Activated CD4-positive, alpha-beta T cell treated with anti-CD3 and anti-CD28 coated beads, Interleukin-2, amount 10 ng/mL, durations not matched to agents 7 days and 5 days (primary cell): ENCODE results near the gene EEIG1. TPM values are rescaled to one million over a fixed set of nuclear protein-coding genes. Genes with fewer than 3 reads are reported as not detected.

ENCODE experiments used
- CTCF ChIA-PET: fragments of 350-600 bp; sonication (Branson Sonifier 250); formaldehyde crosslinking; loops from one replicate; lab custom pipeline; 2021; ENCODE audit warnings: antibody characterized with exemption; lab: Charles Lee
- POLR2A ChIA-PET: fragments of 350-600 bp; sonication (Branson Sonifier 250); formaldehyde crosslinking; loops from one replicate; lab custom pipeline; 2021; ENCODE audit warnings: antibody characterized with exemption; lab: Charles Lee
- DNase-seq: peaks from one replicate; pipeline ENCODE4 v3.0.0-alpha.2; 2020
- H3K27ac Mint-ChIP-seq: one replicate; pipeline ENCODE4 v1.8.0; 2021; ENCODE audit warnings: mild to moderate bottlenecking, moderate library complexity, mixed read lengths
- H3K27me3 Mint-ChIP-seq: one replicate; pipeline ENCODE4 v1.8.0; 2021; ENCODE audit warnings: mixed read lengths
- H3K36me3 Mint-ChIP-seq: one replicate; pipeline ENCODE4 v1.8.0; 2021; ENCODE audit warnings: low read depth, mixed read lengths
- H3K4me1 Mint-ChIP-seq: one replicate; pipeline ENCODE4 v1.8.0; 2021; ENCODE audit warnings: mixed read lengths
- H3K4me3 Mint-ChIP-seq: one replicate; pipeline ENCODE4 v1.8.0; 2021; ENCODE audit warnings: mild to moderate bottlenecking, moderate library complexity, mixed read lengths
- H3K9me3 Mint-ChIP-seq: one replicate; pipeline ENCODE4 v1.8.0; 2021; ENCODE audit warnings: mixed read lengths
- total RNA-seq, 2 experiments: library from RNA; stranded (reverse); gene quantifications; one replicate each; pipeline ENCODE4 v1.2.3, GENCODE V29; 2021

EEIG1 gene
- total RNA-seq, 2 experiments from 2014 or later: 412 to 477 TPM

DNA sequence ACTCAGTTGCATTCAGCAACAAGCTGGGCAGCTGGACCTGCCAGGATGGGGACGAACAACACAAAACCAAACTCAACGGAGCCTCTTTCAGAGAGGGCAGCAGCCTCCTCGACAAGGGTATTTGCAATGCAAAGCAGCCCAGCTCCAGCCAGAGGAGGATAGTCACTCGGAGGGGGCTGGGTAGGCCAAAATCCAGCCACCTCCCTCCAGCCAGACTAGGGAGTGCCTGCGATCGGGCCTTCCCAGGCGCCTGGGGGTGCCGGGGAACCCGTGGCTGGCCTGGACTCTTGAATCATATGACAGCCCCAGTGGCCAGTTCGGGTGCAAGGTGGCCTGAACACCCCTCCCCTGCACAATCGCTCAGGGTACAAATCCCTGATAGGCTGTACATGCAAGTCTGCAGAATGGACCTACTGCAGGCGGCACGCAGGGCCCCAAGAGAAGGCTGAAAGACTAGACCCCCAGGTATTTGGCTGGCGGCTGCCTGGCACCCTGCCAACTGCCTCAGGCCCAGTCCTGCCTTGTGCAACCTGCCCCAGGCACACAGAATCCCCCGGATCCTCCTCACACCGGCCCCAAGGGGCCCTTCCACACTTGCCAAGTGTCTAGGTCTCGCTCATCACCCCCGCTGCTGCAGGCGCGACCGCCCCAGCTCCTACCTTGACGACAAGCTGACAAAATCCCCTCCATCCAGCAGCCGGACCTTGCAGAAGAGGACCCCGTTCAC lies 1.3 kb downstream of the EEIG1 start:
- POLR2A ChIA-PET: interaction anchor here (1.0 kb wide), 1 partner anchor 36 kb away, joined by 3 read pairs; no protein-coding TSS in a partner anchor

DNA sequence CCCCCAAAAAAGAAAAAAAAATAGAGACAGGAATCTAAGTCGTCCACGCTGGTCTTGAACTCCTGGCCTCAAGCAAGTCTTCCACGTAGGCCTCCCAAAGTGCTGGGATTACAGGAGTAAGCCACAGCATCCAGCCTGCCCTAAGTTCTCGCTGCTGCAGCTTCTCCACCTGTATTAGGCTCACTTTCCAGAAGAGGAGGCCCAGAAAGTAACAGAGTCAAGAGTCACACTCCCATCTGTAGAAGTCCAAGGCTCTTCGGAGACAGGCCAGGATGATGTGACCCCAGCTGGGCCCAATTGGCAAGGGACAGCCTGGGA lies 1.8 kb downstream of the EEIG1 start:
- H3K4me1 Mint-ChIP-seq: peaks cover 52% of the 10 kb centered on the region
- H3K27ac Mint-ChIP-seq: peak overlapping the region; percentile 90
- H3K4me3 Mint-ChIP-seq: peak overlapping the region; percentile 98
- peaks cover 61% of the 10 kb centered on the region for H3K36me3 Mint-ChIP-seq
- no peak for DNase-seq
- H3K9me3 Mint-ChIP-seq: no peaks in the 10 kb centered on the region
- H3K27me3 Mint-ChIP-seq: no peaks in the 10 kb centered on the region
- POLR2A ChIA-PET: interaction anchor here (1.0 kb wide), 1 partner anchor 35 kb away, joined by 3 read pairs; no protein-coding TSS in a partner anchor
- CTCF ChIA-PET: interaction anchor here (1.0 to 11.7 kb wide), 4 partner anchors 9 to 35 kb away, joined by 3 to 63 read pairs (median 4); no protein-coding TSS in a partner anchor

More for the DNA sequence above, 1.3 kb downstream of the EEIG1 start:
- Mint-ChIP-seq H3K27ac (peak overlapping the region; percentile 90), H3K27me3 (no peaks in the 10 kb centered on the region), H3K4me3 (peak overlapping the region; percentile 98), H3K4me1 (peaks cover 49% of the 10 kb centered on the region), H3K36me3 (peaks cover 56% of the 10 kb centered on the region), H3K9me3 (no peaks in the 10 kb centered on the region)
- DNase-seq: no peak
- CTCF ChIA-PET: interaction anchor here (1.0 to 11.7 kb wide), 7 partner anchors 9 to 138 kb away, joined by 3 to 63 read pairs (median 4); partner anchors contain the start of gene SLC25A25

DNA sequence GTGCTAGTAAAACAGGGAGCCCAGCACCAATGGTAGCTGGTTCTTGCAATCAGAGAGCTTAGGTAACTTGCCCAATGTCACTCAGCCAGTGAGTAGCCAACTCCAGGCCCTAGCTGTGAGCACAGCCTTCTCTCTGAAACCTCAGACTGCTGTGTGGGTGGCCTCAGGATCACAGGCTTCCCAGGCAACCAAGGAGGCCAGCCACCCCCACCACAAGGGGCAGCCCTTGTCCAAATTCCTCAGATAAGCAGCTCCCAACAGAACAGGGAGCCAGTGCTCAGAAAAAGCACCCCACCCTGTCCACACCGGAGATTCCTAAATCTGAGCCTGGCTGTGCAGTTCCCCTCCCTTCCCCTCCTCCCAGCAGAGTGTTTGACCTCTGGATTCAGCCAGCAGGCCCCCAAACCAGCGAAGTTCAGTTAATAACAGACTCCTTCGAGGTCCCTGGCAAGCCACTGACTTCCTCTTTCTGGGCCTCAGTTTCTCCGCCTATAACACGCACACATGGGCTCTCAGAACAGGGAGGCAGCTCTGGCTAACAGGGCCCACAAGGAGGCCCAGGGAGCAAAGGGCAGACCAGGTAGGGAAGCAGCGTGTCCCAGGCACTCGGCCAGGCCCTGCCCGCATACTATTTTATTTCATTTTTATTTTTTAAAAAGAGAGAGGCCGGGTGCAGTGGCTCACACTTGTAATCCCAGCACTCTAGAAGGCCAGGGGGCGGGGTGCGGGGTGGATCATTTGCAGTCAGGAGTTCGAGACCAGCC lies 2.7 kb downstream of the EEIG1 start:
- ChIA-PET CTCF (interaction anchor here (0.8 to 11.7 kb wide), 10 partner anchors 8 to 58 kb away, joined by 3 to 63 read pairs (median 4); no protein-coding TSS in a partner anchor), POLR2A (interaction anchor here (0.6 kb wide), 1 partner anchor 61 kb away, joined by 3 read pairs; no protein-coding TSS in a partner anchor)
- H3K36me3 Mint-ChIP-seq: peaks cover 70% of the 10 kb centered on the region
- peak overlapping the region; percentile 90 for H3K27ac Mint-ChIP-seq
- H3K9me3 Mint-ChIP-seq: no peaks in the 10 kb centered on the region
- peak overlapping the region; percentile 98 for H3K4me3 Mint-ChIP-seq
- no peaks in the 10 kb centered on the region for H3K27me3 Mint-ChIP-seq
- peaks cover 50% of the 10 kb centered on the region for H3K4me1 Mint-ChIP-seq
- DNase-seq: no peak

DNA sequence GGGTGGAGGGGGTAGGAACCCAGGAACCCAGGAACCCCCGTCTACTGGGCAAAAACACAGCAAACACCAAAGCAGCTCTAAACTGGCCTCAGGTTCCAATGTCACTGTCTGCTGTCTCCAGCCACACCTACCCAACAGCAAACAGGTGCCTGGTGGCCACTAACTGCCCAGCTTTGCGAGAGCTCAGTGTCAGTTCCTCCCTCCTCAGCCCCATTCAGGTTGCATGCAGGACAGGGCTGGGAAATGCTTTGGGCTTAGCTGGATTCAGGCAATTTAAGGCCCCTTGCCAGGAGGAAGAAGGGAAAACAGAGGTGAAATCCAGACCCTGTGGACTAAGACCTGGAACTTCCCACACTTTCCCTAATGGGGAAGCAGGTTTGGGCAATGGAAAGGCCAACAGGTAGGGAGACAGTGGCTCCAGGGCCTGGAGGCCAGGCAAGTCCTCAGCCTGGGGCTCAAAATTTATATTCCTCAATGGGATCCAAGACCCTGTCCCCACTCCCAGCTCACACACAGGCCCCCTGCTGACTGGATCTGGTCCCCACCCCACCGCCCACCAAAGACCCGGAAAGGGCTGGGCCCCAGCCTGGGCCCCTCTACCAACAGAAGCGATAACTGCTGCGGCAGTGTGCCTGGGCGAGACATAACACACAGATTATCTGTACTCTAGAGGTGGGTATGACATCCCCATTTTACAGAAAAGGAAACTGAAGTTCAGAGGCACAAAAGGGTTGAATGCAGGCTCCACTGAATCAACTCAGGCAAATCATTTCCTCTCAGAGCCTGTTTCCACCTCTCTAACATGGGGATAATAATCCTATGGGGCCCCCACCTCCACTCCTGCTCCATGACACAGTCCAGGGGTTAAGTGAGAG lies 3.5 kb downstream of the EEIG1 start:
- DNase-seq: no peak
- Mint-ChIP-seq H3K36me3 (peaks cover 77% of the 10 kb centered on the region), H3K27ac (peak overlapping the region; percentile 85), H3K9me3 (no peaks in the 10 kb centered on the region), H3K27me3 (no peaks in the 10 kb centered on the region), H3K4me1 (peaks cover 49% of the 10 kb centered on the region), H3K4me3 (peak overlapping the region; percentile 98)
- CTCF ChIA-PET: interaction anchor here (0.8 to 11.7 kb wide), 10 partner anchors 9 to 122 kb away, joined by 3 to 63 read pairs (median 4); no protein-coding TSS in a partner anchor
- POLR2A ChIA-PET: interaction anchor here (0.6 kb wide), 1 partner anchor 60 kb away, joined by 3 read pairs; no protein-coding TSS in a partner anchor

DNA sequence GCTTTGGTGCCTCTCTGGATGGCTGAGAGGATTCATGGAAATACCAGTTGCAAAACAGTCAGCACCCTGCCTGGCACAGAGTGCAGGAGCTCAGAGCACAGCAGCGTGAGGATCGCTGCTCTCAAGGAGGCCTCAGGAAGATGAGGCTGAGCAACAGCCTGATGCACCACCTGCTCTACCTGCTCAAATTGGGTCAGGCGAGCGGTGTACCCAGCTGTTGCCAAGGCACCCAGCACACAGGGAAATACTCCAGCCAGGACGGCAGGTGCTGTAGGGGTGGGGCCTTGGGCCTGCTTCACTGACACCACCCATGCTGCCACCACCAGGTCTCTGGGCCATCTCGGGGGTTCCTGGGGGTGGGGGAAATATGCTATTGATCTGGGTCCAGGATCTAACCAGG lies 4.3 kb downstream of the EEIG1 start:
- H3K36me3 Mint-ChIP-seq: peaks cover 81% of the 10 kb centered on the region
- no peak for DNase-seq
- H3K9me3 Mint-ChIP-seq: no peaks in the 10 kb centered on the region
- H3K27ac Mint-ChIP-seq: peak overlapping the region; percentile 77
- peaks cover 51% of the 10 kb centered on the region for H3K4me1 Mint-ChIP-seq
- ChIA-PET POLR2A (no interaction called here), CTCF (interaction anchor here (0.5 to 11.7 kb wide), 10 partner anchors 8 to 123 kb away, joined by 3 to 63 read pairs (median 3); no protein-coding TSS in a partner anchor)
- no peaks in the 10 kb centered on the region for H3K27me3 Mint-ChIP-seq
- peak overlapping the region; percentile 98 for H3K4me3 Mint-ChIP-seq

DNA sequence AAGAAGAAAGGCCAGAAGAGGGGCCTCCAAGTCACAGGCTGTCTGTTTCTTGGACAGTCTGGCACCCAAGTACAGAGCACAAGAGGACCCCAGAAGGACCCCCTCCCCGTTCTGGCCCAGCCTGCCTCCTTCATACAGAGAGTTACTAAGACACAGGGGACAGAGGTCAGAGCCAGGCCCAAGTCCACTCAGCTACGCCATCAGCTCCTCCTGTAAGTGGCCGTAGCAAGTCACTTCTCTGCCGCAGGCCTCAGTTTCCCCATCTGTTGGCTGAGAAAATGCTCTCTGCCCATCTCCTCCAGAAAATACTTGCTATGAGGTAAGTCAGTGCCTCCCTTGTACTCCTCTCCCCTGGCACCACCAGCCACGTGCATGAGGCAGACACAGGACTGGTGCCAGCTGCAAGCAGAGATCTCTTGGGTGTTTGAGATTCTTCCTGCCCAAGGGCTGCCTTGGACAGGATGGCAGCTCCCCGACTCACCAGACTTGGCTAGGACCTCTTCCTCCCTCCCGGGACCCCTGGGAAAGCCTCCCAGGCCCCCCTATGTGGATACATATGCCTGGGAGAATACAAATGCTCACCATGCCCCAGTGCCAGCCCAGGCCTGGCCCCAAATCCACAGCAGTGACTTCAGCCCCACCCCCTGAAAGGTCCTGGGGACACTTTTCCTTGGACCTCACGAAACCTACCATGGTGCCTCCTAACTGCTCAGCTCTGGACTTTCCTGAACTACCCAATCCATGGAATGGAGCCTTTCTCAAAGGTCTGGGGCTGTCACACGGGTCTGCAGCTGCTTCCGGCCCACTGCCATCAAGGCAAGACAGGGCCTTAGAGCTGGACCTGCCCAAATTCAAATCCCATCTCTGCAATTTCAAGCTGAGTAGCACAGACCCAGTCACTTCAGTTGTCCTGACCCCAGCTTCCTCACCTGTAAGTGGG lies 5.1 kb downstream of the EEIG1 start:
- no peaks in the 10 kb centered on the region for H3K9me3 Mint-ChIP-seq
- H3K4me3 Mint-ChIP-seq: peak overlapping the region; percentile 98
- DNase-seq: no peak
- peaks cover 54% of the 10 kb centered on the region for H3K4me1 Mint-ChIP-seq
- POLR2A ChIA-PET: no interaction called here
- H3K27me3 Mint-ChIP-seq: no peaks in the 10 kb centered on the region
- H3K36me3 Mint-ChIP-seq: peaks cover 88% of the 10 kb centered on the region
- peak overlapping the region; percentile 77 for H3K27ac Mint-ChIP-seq
- CTCF ChIA-PET: interaction anchor here (0.5 to 11.7 kb wide), 11 partner anchors 9 to 141 kb away, joined by 3 to 63 read pairs (median 3); no protein-coding TSS in a partner anchor

DNA sequence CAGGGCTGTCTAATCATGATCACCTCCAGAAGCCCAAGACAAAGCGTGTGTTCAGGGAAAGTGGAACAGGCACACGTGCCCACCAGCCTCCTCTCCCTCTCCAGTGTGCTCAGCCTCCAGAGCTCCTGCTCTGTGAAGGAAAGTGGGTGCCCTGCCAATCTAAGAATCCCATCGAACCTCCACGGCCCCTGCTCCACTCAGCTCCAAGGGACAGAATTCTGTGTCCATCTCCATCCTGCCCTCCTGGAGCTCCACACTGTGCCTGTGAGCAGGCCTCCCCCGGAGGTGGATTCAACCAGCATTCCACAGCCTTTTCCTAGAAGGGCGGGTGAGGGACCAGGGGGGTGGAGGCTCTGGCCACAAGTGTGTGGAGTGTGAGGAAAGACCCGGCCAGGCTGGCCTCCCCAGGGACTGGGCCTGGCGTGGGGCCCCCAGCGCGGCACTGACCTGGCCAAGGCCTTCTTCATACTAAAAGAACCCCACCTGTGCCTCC lies 6.0 kb downstream of the EEIG1 start:
- Mint-ChIP-seq H3K4me1 (peaks cover 62% of the 10 kb centered on the region), H3K36me3 (peaks cover 94% of the 10 kb centered on the region), H3K4me3 (peak overlapping the region; percentile 98), H3K9me3 (no peaks in the 10 kb centered on the region), H3K27me3 (no peaks in the 10 kb centered on the region), H3K27ac (peak overlapping the region; percentile 94)
- DNase-seq: no peak
- CTCF ChIA-PET: interaction anchor here (1.2 to 11.7 kb wide), 5 partner anchors 20 to 68 kb away, joined by 3 to 63 read pairs (median 3); no protein-coding TSS in a partner anchor
- POLR2A ChIA-PET: no interaction called here

DNA sequence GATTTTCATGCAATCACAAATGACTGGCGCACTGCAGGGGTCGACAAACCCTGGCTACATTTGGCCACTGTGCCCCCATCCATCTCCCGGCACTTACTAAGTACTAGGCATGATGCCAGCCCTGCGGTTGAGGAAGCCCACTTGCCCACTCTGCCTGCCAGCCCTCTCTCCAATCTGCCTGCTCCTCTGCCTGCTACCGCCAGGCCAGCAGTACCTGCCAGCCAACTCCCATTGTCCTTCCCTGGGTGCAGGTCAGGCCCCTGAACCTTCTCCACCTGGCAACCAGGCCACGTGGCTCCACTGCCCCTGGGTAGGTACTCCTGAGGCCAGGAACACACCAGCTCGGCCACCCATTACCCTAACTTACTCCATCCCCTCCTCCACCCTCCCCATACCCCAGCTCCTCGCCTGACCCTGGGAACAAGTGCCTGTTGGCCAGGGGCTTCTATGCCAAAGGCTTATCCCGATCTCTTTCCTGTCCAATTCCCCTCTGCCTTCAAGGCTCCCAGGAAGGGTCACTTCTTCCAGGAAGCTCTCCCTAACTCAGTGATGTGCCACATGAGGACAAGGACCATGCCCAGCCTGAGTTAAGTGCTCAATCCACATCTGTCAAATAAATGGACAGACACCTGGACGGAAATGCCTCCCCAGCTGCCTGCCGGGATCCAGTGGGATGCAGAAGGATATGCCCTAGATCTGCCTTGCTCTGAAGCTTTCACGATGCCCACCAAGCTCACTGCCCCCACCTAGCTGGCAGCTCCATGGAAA lies 6.6 kb downstream of the EEIG1 start:
- Mint-ChIP-seq H3K4me3 (peak overlapping the region; percentile 98), H3K9me3 (no peaks in the 10 kb centered on the region), H3K27ac (peak overlapping the region; percentile 94), H3K36me3 (peaks cover 94% of the 10 kb centered on the region), H3K4me1 (peaks cover 68% of the 10 kb centered on the region), H3K27me3 (no peaks in the 10 kb centered on the region)
- ChIA-PET CTCF (interaction anchor here (1.2 to 11.7 kb wide), 6 partner anchors 14 to 69 kb away, joined by 3 to 63 read pairs (median 3); no protein-coding TSS in a partner anchor), POLR2A (no interaction called here)
- DNase-seq: no peak

DNA sequence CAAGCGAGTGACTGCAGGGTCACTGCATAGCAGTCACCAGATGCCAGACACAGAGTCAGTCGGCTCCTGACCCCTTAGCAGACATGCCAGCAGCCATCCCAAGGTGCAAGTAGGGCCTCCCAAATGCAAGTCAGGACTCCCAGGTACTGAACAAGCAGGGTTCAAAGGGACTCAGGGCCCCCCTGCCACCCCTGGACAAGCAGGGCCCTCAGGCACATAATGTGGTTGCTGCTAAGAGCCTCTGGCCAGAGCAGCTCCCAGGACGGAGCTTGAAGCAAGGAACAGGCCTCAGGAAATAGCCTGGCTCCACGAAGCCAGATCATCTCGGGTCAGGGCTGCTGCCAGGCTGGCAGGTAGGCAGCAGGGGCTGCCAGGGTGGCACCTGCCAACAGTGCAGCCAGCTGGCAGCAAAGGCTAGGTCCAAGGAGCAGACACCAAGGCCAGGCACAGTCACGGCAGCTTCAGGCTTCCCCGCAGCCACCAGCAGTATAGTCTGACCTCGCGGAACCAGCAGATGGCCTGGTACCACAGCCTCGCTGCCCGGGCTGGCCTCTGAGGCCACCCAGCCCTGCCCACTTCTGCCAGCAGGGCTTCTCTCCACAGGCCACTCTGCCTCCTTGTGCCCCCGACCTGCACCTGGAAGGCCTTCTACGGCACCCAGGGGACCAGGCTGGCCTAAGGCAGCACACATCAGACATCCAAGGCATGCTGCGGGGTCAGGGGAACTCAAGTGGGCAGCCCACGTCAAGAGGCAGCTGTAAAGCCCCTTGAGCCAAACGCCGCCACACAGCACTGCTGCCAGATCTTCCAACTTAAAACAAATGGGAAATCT lies 7.4 kb downstream of the EEIG1 start:
- H3K9me3 Mint-ChIP-seq: no peaks in the 10 kb centered on the region
- no peak for DNase-seq
- POLR2A ChIA-PET: no interaction called here
- CTCF ChIA-PET: interaction anchor here (1.3 to 11.7 kb wide), 8 partner anchors 8 to 61 kb away, joined by 3 to 63 read pairs (median 6); partner anchors contain the start of gene EEIG1
- peak overlapping the region; percentile 98 for H3K4me3 Mint-ChIP-seq
- H3K36me3 Mint-ChIP-seq: peaks cover 95% of the 10 kb centered on the region
- H3K4me1 Mint-ChIP-seq: peaks cover 76% of the 10 kb centered on the region
- H3K27me3 Mint-ChIP-seq: no peaks in the 10 kb centered on the region
- H3K27ac Mint-ChIP-seq: peak overlapping the region; percentile 94
